ENCODE data around the gene FOXN3. TPM values are rescaled to one million over a fixed set of nuclear protein-coding genes. Genes with fewer than 3 reads are reported as not detected.

Gene FOXN3
- polyA plus RNA-seq, 1 experiment: 46.5 TPM

DNA sequence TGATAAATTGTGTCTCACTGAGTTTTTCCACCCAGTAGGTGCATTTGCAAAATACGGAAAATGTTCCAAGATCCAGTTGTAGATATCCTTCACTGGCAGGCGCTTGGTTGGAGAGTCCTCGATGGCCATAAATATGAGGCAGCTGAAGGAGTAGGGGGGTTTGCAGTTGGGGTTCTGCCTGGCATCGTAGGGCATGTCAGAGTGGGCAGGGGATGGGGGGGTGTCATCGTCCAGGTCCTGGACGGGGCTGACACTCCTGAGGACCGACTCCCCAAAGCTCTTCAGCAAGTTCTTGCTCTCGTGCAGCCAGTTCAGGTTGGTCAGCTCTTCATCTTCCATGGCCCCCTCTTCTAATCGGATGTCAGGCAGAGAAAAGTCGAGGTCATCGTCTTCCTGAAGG lies 5.1 kb downstream of the FOXN3 start:
- Histone ChIP-seq H3K4me3 (ENCODE audit: low read depth, low read length) (no peak overlapping the region), H3K27ac (ENCODE audit: low read depth, low read length) (no peak overlapping the region), H3K9me3 (ENCODE audit: control insufficient read depth, insufficient read depth, low read length) (0 out of 2 replicates have a peak, but pooled peaks cover 4% of the 10 kb centered on the region), H3K27me3 (ENCODE audit: control insufficient read depth, insufficient read depth, low read length) (no peaks in the 10 kb centered on the region)
- POLR2A ChIA-PET: interaction anchor here (1.0 kb wide), 1 partner anchor 274 kb away, joined by 4 read pairs; no protein-coding TSS in a partner anchor
- CTCF ChIA-PET: no interaction called here
- DNase-seq (ENCODE audit: low read depth, low spot score): no peak
- TF ChIP-seq, protein P1, sequence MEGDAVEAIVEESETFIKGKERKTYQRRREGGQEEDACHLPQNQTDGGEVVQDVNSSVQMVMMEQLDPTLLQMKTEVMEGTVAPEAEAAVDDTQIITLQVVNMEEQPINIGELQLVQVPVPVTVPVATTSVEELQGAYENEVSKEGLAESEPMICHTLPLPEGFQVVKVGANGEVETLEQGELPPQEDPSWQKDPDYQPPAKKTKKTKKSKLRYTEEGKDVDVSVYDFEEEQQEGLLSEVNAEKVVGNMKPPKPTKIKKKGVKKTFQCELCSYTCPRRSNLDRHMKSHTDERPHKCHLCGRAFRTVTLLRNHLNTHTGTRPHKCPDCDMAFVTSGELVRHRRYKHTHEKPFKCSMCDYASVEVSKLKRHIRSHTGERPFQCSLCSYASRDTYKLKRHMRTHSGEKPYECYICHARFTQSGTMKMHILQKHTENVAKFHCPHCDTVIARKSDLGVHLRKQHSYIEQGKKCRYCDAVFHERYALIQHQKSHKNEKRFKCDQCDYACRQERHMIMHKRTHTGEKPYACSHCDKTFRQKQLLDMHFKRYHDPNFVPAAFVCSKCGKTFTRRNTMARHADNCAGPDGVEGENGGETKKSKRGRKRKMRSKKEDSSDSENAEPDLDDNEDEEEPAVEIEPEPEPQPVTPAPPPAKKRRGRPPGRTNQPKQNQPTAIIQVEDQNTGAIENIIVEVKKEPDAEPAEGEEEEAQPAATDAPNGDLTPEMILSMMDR (IDR thresholded peaks at IDR 0.05; ENCODE audit: low read depth, low read length): no peak

DNA sequence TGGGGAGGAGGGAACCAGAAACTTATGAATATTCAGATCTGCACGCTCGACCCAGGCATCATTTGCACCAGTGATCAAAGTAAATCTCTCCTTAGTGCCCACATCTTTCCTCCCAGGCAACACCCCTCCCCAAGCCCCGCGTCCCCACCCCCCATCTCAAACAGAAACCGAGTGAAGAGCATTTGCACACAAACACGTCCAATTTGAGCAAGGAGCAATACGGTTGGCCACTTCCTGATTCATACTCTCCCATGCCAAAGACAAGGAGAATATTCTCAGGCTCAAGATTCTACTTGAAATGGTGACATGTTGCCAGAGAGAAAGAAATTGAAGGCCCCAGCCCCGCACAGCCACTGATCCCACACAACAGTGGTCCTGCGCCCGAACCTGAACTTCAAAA lies 7.1 kb downstream of the FOXN3 start:
- TF ChIP-seq, protein P1 (IDR thresholded peaks at IDR 0.05; ENCODE audit: low read depth, low read length): no peak
- Histone ChIP-seq H3K27ac (ENCODE audit: low read depth, low read length) (no peak overlapping the region), H3K4me3 (ENCODE audit: low read depth, low read length) (no peak overlapping the region), H3K9me3 (ENCODE audit: control insufficient read depth, insufficient read depth, low read length) (no peaks in the 10 kb centered on the region), H3K27me3 (ENCODE audit: control insufficient read depth, insufficient read depth, low read length) (no peaks in the 10 kb centered on the region)
- DNase-seq (ENCODE audit: low read depth, low spot score): no peak
- CTCF ChIA-PET: interaction anchor here (0.6 to 1.6 kb wide), 3 partner anchors 122 to 369 kb away, joined by 3 to 4 read pairs (median 3); no protein-coding TSS in a partner anchor
- POLR2A ChIA-PET: no interaction called here

- TF ChIP-seq, protein P1 (IDR thresholded peaks at IDR 0.05; ENCODE audit: low read depth, low read length): no peak
- Histone ChIP-seq H3K4me3 (ENCODE audit: low read depth, low read length) (no peak overlapping the region), H3K27ac (ENCODE audit: low read depth, low read length) (no peak overlapping the region), H3K9me3 (ENCODE audit: control insufficient read depth, insufficient read depth, low read length) (no peaks in the 10 kb centered on the region), H3K27me3 (ENCODE audit: control insufficient read depth, insufficient read depth, low read length) (no peaks in the 10 kb centered on the region)
- CTCF ChIA-PET: interaction anchor here (1.1 to 1.6 kb wide), 2 partner anchors 361 to 368 kb away, joined by 3 to 4 read pairs; no protein-coding TSS in a partner anchor
- POLR2A ChIA-PET: no interaction called here
- no peak for DNase-seq (ENCODE audit: low read depth, low spot score)
These were observed 7.9 kb downstream of the FOXN3 start for GRCh38 chr14:89408907-89409700.

DNA sequence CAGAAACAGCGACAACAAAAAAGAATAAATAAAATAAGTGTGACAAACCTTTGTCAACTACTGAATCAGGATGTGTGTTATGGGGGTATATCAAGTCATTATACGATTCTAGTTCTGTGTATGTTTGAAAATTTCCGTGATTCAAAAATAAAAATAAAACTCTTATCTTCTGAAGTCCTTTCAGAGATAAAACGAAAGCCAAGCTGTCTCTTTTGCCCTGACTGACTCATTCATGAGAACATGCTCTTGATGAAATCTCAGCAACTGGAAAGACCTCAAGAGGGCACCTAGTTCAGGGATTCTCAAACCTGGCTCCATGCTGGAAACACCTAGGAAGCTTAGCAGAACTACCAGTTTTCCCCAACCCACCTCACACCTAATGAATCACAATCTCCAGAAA lies 9.2 kb downstream of the FOXN3 start:
- H3K27ac ChIP-seq (ENCODE audit: low read depth, low read length): no peak overlapping the region
- no peaks in the 10 kb centered on the region for H3K27me3 ChIP-seq (ENCODE audit: control insufficient read depth, insufficient read depth, low read length)
- H3K9me3 ChIP-seq (ENCODE audit: control insufficient read depth, insufficient read depth, low read length): no peaks in the 10 kb centered on the region
- ChIA-PET POLR2A (no interaction called here), CTCF (interaction anchor here (0.7 kb wide), 1 partner anchor 99 kb away, joined by 3 read pairs; no protein-coding TSS in a partner anchor)
- no peak for DNase-seq (ENCODE audit: low read depth, low spot score)
- H3K4me3 ChIP-seq (ENCODE audit: low read depth, low read length): no peak overlapping the region
- TF ChIP-seq, protein P1 (IDR thresholded peaks at IDR 0.05; ENCODE audit: low read depth, low read length): no peak

- H3K27me3 ChIP-seq (ENCODE audit: control insufficient read depth, insufficient read depth, low read length): no peaks in the 10 kb centered on the region
- no peaks in the 10 kb centered on the region for H3K9me3 ChIP-seq (ENCODE audit: control insufficient read depth, insufficient read depth, low read length)
- POLR2A ChIA-PET: interaction anchor here (0.7 kb wide), 1 partner anchor 135 kb away, joined by 5 read pairs; no protein-coding TSS in a partner anchor
- no peak overlapping the region for H3K27ac ChIP-seq (ENCODE audit: low read depth, low read length)
- no peak overlapping the region for H3K4me3 ChIP-seq (ENCODE audit: low read depth, low read length)
- DNase-seq (ENCODE audit: low read depth, low spot score): no peak
- TF ChIP-seq, protein P1 (IDR thresholded peaks at IDR 0.05; ENCODE audit: low read depth, low read length): no peak
- CTCF ChIA-PET: no interaction called here
These were observed 10.1 kb downstream of the FOXN3 start for GRCh38 chr14:89406941-89407340.
